A172 (cell line): ENCODE data around the gene NUP98. TPM values are rescaled to one million over a fixed set of nuclear protein-coding genes. Genes with fewer than 3 reads are reported as not detected.
"Not testable (repeated sequence)": the region's sequence is repeated elsewhere in the genome, so short reads cannot be mapped to it uniquely, and the experiment has no call there.

Experiments
- DNase-seq: peaks from one replicate; pipeline ENCODE4 v3.0.0-alpha.2; 2015; ENCODE audit warnings: low spot score
- total RNA-seq: library from RNA; depleted of rRNA; stranded (reverse); fragments of >200 nt; shearing (Covaris generic); gene quantifications from 2 replicates; pipeline ENCODE4 v1.2.3, GENCODE V29; 2014

The NUP98 gene
- total RNA-seq, 1 experiment from 2014 or later, result 96.6 TPM

DNA sequence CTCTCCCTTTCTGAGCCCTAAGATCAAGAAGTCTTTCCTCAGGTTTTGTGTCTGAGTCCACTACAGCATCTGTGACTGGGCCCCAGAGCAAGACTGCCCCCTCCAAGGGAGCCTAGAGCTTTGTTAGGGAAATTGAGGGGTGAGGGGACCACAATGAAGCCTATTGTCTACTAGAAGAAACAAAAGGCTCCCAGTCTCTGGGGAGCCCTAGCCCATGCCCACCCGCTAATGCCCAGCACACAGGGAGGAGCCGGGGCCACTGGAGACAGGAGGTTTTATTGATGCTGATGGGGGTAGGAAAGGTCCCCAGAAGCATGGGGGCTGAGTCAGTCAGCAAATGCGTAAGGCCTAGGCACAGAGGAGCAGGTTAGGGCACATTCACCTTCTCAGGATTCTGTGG lies 29.4 kb upstream of the NUP98 start:
- DNase-seq, result no peak

DNA sequence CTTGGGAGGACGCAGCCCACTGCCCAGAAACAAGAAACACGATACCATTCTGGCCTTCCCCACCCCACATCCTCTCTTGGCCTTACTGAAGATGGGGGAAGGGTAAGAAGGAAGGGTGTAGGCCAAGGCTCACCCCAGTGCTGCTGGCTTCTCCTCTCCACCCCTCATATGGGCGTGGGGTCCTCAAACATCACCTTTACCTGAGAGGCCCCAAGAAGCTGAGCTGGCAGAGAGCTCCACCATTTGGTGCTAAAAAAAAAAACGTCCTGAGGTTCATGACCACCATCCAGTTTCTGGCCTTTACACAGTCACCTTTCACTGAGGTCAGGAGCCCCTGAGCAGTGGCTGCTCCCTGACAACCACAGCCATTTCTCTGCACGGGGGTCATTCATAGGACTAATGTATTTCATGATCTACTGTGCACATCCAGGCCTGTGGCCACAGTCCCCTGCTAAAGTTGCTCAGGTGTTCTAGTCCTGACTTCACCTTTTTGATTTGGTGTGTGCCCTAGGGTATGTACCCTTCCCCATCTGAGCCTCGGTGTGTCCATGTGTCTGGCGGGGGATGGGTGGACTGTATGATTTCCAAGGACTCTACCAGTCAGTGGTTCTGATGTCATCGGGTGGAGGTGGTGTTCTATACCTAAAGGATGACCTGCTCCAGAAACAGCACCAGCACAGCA lies 28.3 kb upstream of the NUP98 start:
- DNase-seq, result no peak

DNA sequence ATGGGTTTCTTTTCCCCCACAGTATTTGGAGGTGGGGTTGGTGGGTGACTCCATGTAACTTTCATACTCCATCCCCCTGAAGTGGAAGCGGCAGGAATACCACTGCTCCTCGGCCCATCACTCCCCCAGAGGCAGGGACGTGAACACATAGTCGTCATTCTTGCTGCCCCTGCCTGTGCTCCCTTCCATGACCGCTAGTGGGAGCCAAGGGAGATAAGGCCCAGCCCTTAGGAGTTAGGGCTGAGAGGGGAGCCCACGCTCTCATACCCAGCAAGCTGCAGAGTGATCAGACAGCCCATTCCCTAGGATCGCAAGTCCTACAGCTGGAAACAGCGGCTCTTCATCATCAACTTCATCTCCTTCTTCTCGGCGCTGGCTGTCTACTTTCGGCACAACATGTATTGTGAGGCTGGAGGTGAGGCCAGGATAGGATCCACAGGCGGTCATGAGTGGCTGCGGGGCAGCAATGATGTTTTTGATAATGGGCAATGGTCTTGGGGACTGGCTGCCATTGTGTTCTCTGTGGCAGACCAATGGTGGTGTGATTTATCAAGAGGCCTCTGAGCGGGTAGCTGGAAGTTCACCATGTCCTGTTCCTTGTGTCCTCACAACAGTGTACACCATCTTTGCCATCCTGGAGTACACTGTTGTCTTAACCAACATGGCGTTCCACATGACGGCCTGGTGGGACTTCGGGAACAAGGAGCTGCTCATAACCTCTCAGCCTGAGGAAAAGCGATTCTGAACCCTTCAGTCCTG lies 27.5 kb upstream of the NUP98 start:
- DNase-seq, result no peak

DNA sequence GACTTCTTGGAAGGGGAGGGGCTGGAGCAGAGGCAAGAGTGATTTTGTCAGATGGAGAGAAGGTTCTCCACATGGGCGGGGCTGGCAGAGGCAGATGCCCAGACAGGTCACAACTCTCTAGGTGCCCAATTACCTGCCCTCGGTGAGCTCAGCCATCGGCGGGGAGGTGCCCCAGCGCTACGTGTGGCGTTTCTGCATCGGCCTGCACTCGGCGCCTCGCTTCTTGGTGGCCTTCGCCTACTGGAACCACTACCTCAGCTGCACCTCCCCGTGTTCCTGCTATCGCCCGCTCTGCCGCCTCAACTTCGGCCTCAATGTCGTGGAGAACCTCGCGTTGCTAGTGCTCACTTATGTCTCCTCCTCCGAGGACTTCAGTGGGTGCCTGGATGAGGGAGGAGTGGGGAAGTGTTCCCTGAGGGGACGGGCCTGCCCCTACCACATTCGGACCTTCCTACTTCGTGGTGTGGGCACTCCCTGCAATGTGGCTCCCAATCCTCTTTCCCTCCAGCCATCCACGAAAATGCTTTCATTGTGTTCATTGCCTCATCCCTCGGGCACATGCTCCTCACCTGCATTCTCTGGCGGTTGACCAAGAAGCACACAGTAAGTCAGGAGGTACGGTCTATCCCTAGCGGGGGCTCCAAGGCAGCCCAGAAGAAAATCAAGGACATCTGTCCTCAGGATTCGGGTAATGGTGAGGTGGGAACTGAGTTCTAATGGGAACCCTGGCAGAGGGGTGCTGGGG lies 26.6 kb upstream of the NUP98 start:
- no peak for DNase-seq

DNA sequence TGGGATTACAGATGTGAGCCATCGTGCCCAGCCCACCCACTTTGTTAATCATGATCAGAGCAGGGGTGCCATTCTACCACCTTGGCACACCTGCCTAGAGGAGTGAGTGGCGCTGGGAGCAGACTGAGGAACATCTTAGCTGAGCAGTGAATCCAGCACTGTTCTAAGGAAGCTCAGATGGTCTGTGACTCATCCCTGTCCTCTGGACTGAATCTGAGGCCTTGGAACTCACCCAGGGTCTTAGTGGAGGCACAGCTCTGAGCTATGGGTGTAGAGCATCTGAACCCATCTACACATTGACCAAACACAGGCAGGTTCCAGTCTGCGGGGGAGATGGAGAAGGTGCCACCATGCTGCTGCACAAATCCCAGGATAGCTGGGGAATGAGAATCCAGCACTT lies 25.9 kb upstream of the NUP98 start:
- peak; percentile 72 for DNase-seq

DNA sequence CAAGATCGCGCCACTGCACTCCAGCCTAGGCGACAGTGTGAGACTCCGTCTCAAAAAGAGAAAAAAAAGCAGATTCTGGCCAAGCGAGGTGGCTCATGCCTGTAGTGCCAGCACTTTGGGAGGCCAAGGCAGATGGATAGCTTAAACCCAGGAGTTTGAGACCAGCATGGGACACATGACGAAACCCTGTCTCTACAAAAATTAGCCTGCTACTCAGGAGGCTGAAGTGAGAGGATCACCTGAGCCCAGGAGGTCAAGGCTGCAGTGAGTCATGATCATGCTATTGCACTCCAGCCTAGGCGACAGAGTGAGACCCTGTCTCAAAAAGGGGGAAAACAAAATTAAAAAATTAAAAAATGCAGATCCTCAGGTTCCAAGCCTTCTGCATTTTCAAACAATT lies 25.0 kb upstream of the NUP98 start:
- no peak for DNase-seq

DNA sequence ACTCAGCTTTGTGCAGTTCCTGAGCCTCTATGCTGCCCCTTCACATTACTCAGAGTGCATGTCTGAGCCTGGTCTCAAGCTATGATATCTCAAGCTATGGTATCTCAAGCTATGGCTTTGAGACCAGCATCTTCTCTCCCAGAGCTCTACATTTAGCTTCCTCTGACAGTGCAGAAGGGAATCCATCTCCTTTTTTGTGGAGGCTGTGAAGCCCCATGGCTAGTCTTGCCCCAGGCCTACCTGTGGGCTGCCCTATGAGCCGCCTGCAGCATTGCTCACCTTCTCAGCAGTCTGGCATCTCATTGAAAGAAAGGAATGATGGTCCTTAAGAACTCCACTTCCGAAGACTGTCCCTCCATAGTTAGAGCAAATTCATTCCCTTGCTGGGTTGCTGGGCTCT lies 23.6 kb upstream of the NUP98 start:
- DNase-seq, result no peak

DNA sequence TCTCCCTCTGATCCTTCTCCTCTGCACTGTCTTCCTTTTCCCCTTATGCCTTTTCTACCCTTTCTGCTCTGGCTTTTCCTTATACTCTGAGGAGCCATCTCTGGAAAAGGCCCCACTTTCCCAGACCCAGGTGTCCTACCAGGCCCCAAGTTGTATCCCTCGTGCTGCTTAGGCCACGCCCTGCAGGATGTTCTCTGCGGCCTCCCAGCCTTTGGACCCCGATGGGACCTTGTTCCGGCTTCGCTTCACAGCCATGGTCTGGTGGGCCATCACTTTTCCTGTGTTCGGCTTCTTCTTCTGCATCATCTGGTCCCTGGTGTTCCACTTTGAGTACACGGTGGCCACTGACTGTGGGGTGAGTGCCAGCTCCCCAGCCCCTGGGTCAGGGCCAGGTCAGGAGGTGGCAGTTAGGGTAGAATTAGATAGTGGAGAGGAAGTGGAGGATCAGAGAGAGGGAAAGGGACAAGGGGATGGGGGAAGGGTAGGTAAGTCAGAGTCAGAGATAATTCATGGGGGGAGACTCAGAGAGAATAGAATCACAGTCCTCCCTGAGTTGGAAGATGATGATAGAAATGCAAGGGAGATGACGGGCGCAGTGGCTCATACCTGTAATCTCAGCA lies 19.9 kb upstream of the NUP98 start:
- no peak for DNase-seq

DNA sequence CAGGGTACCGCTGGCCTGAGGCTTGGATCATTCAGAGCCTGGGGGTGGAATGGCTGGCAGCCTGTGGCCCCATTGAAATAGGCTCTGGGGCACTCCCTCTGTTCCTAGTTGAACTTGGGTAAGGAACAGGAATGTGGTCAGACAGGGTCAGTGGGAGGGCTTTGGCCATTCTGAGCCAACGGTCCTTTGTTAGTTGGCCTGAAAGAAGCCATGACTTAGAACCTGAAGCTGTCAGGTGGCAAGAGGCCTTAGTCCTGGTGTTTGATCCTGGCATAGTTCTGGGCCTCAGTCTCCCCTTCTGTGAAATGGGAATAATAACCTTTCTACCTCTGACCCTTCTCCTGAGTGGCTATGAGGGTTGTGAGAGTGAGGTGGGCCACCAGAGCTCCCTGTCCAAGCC lies 19.3 kb upstream of the NUP98 start:
- DNase-seq, result no peak

DNA sequence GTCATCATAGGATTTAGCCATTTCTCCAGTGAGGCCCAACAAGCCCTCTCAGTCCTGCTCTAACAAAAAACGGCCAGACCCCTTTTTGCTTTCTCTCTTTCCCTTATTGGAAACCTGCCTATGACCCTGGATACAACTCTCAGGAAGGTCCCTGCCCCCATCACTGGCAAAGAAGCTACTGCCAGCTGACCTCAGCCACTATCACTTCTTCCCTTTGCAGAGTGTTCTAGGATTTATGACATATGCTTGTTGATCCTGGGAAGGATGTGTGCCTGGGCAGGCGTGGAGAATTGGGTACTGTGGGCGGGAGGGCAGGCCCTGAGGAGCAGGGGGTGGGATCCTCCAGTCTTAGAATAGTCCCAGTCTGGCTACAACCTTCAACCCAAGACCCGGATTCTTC lies 18.5 kb upstream of the NUP98 start:
- no peak for DNase-seq

DNA sequence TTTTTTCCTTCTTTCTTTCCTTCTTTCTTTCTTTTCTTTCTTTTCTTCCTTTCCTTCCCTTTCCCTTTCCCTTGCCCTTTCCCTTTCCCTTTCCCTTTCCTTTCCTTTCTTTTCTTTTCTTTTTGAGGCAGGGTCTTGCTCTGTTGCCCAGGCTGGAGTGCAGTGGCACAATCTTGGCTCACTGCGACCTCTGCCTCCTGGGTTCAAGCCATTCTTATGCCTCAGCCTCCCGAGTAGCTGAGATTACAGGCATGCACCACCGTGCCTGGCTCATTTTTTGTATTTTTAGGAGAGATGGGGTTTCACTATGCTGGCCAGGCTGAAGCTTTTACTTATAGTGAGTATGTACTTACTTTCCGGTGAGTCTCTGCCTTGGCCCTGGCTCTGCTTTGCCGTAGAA lies 17.5 kb upstream of the NUP98 start:
- DNase-seq, result not testable (repeated sequence)

DNA sequence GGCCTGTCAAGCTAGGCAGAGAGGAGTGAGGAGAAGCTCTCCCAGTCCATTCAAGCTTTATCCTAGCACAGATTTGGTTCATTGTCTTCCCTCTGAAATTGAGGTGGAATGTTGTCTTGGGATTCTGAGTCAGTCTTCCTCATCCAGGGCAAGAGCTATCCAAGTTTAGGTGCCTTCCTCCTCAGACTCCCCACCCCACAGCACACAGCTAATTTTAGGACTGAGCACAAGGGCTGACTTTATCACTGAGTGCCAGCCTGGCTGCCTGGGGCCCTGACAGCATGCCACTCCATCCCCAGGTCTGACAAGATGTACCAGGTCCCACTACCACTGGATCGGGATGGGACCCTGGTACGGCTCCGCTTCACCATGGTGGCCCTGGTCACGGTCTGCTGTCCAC lies 13.6 kb upstream of the NUP98 start:
- no peak for DNase-seq

DNA sequence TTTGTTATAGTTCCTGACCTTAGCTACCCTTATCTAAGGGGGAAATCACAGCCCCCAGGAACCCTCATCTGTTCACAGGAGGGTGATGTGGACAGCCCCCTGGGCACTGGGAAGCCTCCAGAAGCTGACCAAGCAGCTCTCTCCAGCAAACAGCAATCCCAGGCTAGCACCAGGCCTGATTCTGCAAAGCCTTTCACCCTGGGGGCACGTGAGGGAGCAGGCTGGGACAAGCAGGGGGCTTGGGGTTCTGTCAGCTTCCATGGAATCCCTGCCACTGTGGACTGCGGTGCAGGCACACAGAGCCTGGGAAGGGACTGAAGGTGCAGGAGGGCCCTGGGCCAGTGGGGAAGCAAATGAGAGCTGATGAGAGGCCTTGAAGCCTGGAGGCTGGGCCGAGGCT lies 13.1 kb upstream of the NUP98 start:
- no peak for DNase-seq

DNA sequence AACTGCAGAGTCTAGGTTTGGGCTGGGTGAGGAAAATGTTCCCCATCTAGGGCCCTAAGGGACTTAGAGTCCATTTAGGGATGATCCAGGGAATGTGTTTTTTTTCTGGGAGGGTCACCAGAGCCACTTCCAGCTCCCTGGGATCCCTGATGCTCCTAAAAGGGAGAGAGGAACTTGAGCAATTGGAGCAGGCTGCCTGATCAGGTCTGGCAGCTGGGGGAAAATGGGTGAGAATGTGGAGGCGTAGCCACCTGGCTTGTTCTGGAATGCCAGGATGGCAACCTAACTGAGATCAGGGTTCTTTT lies 12.2 kb upstream of the NUP98 start:
- DNase-seq, result no peak

DNA sequence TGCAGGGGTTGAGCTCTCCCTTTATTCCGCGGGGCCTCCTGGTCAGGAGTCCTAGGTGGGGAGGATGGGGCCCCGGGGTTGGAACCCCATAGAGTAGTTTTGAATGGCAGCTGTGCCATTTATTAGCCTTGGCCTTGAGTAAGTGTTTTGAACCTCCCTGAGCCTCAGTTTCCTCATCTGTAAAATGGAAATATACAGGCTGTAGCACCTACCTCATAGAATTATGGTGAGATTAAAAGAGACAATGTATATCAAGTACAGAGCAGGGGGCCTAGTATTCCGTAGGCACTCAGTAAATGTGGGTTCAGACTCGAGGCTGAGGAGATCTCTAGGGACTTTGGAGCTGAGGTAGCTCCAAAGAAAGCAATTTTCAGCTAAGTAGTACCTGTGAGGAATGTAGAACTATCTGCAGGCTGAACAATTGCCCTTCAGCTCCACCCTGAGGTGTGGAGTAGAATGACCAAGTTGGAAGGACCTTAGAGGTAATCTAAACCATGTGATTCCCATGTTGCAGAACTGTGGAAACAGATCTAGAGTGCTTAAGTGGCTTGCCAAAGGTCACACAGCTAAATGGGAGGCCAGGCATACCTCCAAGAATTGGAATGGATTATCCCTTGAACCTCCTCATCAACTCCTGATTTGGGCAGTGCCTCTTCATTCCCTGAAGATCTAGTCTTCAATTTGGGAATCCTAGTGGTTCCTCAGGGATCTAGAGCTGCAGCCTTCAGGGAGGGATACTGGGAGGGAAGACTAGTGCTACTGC lies 11.7 kb upstream of the NUP98 start:
- DNase-seq, result peak; percentile 51

DNA sequence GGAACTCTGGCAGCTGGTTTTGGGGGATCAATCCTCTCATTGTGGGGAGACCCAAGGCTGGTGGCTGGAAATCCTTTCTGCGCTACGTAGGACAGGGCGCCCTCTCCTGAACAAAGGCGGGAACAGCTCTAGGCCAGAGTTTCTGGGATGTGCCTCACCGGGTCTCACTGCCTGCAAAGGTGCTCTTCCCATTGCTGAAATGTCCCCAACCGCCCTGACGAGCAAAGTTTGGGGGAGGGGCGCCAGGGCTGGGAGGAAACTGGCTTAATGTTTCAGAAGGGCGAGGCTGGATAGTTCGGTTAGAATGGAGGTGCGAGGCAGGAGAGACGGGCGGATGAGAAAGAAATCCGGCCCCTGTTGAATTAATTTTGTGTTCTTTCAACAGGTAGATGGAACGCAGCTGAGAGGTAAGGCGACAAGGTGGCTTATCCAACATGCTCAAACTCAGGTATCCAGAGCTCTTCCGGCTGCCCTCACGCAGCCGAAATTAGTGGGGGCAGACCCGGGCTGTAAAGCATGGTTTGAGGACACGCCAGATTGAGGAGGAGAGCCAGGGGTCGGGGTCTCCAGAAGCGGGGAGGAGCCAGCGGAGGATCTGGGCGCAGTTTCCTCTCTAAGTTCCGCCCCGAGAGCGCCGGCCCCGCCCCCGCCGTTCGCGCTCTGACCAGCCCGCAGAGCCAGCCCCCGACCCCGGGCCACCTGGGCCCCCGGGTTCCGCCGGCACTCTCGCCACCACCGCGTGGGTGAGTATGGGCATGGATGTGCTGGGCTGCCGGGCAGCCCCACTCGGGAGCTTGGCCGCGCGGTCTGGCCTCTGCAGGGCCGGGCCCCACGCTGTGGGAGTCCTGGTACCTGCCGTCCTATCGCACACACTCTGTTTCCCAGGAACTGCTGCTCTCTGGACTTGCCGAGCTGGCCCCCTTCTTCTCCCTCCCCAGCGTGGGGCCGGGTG lies 10.8 kb upstream of the NUP98 start, which contains the start of gene PGAP2:
Gene PGAP2, plus strand, starts transcription at position 652 of the 952 bp plus-strand sequence. CDS start 2,700 bp downstream, outside the sequence.
- DNase-seq, result peak; percentile 51

DNA sequence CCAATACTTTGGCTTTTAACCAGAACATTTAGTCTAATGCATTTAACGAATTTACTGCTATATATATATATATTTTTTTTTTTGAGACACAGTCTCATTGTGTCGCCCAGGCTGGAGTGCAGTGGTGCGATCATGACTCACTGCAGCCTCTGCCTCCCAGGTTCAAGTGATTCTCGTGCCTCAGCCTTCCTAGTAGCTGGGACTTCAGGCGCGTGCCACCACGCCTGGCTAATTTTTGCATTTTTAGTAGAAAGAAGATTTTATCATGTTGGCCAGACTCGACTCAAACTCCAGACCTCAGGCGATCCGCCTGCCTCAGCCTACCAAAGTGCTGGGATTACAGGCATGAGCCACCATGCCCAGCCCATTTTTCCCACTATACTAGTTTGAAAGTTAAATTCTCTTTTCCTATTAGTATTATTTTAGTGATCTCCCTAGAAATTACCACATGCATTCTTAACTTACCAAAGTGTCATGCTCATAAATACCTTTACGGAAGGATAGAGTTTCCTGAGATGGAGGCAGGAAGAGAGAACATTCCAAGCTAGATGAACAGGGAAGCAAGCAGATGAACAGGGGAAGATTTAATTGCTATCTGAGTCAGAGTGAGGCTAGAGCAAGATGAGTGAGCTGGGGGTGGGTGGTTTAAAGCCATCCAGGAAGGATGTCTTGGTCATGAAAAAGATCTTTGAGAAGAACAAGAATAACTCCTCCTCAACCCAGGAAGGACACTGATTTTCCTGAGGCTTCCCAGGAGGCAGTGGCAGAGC lies 6.6 kb upstream of the NUP98 start:
- DNase-seq, result peak; percentile 90

DNA sequence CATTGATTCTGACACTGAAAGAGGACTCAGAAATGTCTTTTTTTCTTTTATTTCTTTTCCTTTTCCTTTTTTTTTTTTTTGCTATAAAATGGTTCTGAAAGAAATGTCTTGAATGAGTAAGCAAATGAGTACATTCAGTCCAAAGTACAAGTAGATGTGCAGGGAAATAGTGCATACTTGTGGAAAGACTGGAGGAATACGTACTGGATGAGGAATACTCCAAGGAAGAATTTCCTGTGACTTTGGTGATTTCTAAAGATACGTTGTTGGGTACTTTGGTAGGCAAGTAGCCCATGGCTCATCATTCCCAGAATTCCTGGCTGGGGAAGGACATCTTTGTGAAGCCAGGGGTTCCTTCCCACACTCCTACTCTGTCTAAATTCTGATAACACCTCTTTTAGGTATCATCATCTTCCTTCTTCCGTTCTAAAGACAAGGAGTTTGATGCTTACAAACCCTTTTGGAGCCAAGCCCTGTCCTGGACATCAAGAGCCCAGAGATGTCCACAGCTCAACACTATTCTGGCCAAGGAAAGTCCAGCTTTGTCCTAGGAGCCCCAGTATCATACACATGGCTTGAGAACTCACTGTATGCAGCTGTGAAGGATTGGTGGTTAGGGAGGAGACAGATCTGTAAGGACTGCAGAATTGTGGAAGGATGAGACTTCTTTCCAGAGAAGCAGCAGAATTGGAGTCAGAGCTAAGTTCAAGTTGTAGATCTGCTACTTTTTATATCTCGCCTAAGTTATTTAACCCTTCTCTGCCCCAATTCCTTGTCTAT lies 4.8 kb upstream of the NUP98 start:
- no peak for DNase-seq

DNA sequence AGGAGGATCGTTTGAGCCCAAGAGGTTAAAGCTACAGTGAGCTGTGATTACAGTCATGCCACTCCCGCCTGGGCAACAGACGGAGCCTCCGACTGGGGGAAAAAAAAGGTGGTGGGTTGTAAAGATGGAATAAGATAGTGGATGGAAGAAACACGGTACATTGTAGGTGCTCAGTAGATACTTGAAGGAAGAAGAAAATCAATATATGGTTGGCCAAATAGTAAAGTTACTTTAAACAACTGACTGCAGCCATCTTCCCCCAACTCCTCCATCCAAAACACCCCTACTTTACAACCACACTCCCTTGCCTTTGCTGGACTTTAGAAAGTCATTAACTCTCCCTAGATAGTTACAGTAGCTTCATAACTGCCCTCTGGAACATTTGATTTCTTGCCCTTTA lies 2.5 kb upstream of the NUP98 start:
- DNase-seq, result no peak
